OCI-LY7 (cell line): Measurements from ENCODE around the gene MRPL49. TPM values are rescaled to one million over a fixed set of nuclear protein-coding genes. Genes with fewer than 3 reads are reported as not detected.

ENCODE experiments used
- BruUV-seq: library from RNA; stranded (reverse); fragments of 400-500 nt; replicated peaks from 2 replicates; lab custom pipeline; 2021; lab: Mats Ljungman, UMichigan
- CTCF ChIA-PET: fragments of 300-600 bp; sonication (Branson Sonifier 250); formaldehyde crosslinking; loops from one replicate; lab custom pipeline; 2022; ENCODE audit warnings: antibody characterized with exemption; ENCODE audit not compliant: unreplicated experiment; lab: Charles Lee
- POLR2A ChIA-PET: fragments of 300-600 bp; sonication (Branson Sonifier 250); formaldehyde crosslinking; loops from one replicate; lab custom pipeline; 2022; ENCODE audit warnings: antibody characterized with exemption; lab: Charles Lee
- DNase-seq: peaks from one replicate; pipeline ENCODE4 v3.0.0-alpha.2; 2015; ENCODE audit warnings: low spot score
- H2AFZ ChIP-seq: fragments of 200-600 bp; sonication (generic), shearing (Covaris generic); 2 replicates; pipeline ENCODE4 v1.6.1; 2014; ENCODE audit warnings: mild to moderate bottlenecking, antibody characterized with exemption, low read length, moderate library complexity
- H3K27ac ChIP-seq: fragments of 200-600 bp; sonication (generic); 2 replicates; pipeline ENCODE4 v1.5.1; 2014; ENCODE audit warnings: mixed run types, low read depth, mild to moderate bottlenecking, moderate library complexity, low read length, inconsistent platforms; ENCODE audit not compliant: poor library complexity, severe bottlenecking
- H3K36me3 ChIP-seq: fragments of 200-600 bp; sonication (generic); 2 replicates; pipeline ENCODE4 v1.6.1; 2014; ENCODE audit warnings: mild to moderate bottlenecking, antibody characterized with exemption, low read length, moderate library complexity, mixed read lengths; ENCODE audit not compliant: insufficient read depth
- H3K4me1 ChIP-seq: fragments of 200-600 bp; sonication (generic); 2 replicates; pipeline ENCODE4 v1.5.1; 2014; ENCODE audit warnings: mild to moderate bottlenecking, low read length; ENCODE audit not compliant: insufficient read depth, poor library complexity, severe bottlenecking
- H3K4me2 ChIP-seq: fragments of 200-600 bp; sonication (generic); 2 replicates; pipeline ENCODE4 v1.6.1; 2014; ENCODE audit warnings: mild to moderate bottlenecking, low read length
- H3K4me3 ChIP-seq: fragments of 200-600 bp; sonication (generic); 2 replicates; pipeline ENCODE4 v1.5.1; 2014; ENCODE audit warnings: mild to moderate bottlenecking, low read depth, low read length; ENCODE audit not compliant: poor library complexity, severe bottlenecking
- H3K79me2 ChIP-seq: fragments of 200-600 bp; sonication (generic); 2 replicates; pipeline ENCODE4 v1.6.1; 2016; ENCODE audit warnings: low read depth, mild to moderate bottlenecking, low read length, moderate library complexity, mixed read lengths; ENCODE audit not compliant: insufficient read depth
- H3K9me2 ChIP-seq: fragments of 200-600 bp; sonication (generic); 2 replicates; pipeline ENCODE4 v1.6.1; 2016; ENCODE audit warnings: mild to moderate bottlenecking, low read length, mixed read lengths; ENCODE audit not compliant: insufficient read depth
- H3K9me3 ChIP-seq: fragments of 200-600 bp; sonication (generic); 2 replicates; pipeline ENCODE4 v1.6.1; 2014; ENCODE audit warnings: mild to moderate bottlenecking, mixed run types, low read length, mixed read lengths
- H4K20me1 ChIP-seq: fragments of 200-600 bp; sonication (generic); 2 replicates; pipeline ENCODE4 v1.6.1; 2014; ENCODE audit warnings: mild to moderate bottlenecking, antibody characterized with exemption, low read length, moderate library complexity, mixed read lengths; ENCODE audit not compliant: insufficient read depth
- CTCF ChIP-seq: fragments of 200-600 bp; sonication (generic); conservative IDR thresholded peaks from 2 replicates; pipeline ENCODE4 v1.5.1; 2014; ENCODE audit warnings: mild to moderate bottlenecking, antibody characterized with exemption, low read length, moderate library complexity, mixed read lengths
- EZH2phosphoT487 ChIP-seq: fragments of 200-600 bp; sonication (generic); IDR thresholded peaks from 2 replicates; pipeline ENCODE4 v1.6.1; 2018; ENCODE audit warnings: low read depth, borderline replicate concordance, mild to moderate bottlenecking, mixed run types, antibody characterized with exemption, low read length, moderate library complexity, mixed read lengths
- intact Hi-C: fragments of 100-400 bp; cut with micrococcal nuclease; formaldehyde crosslinking; loops from one replicate; pipeline ENCODE4 v1.10.0; 2022; ENCODE audit not compliant: unreplicated experiment
- total RNA-seq, 2 experiments: library from RNA; depleted of rRNA in 1 of 2; stranded (reverse); fragments of >200 nt in 1 of 2; shearing (Covaris generic) in 1 of 2; gene quantifications; 2 replicates each; pipeline ENCODE4 v1.2.3, GENCODE V29; 2014 to 2022

MRPL49 gene
- total RNA-seq, 2 experiments from 2014 or later, result 65.2 to 81.6 TPM

DNA sequence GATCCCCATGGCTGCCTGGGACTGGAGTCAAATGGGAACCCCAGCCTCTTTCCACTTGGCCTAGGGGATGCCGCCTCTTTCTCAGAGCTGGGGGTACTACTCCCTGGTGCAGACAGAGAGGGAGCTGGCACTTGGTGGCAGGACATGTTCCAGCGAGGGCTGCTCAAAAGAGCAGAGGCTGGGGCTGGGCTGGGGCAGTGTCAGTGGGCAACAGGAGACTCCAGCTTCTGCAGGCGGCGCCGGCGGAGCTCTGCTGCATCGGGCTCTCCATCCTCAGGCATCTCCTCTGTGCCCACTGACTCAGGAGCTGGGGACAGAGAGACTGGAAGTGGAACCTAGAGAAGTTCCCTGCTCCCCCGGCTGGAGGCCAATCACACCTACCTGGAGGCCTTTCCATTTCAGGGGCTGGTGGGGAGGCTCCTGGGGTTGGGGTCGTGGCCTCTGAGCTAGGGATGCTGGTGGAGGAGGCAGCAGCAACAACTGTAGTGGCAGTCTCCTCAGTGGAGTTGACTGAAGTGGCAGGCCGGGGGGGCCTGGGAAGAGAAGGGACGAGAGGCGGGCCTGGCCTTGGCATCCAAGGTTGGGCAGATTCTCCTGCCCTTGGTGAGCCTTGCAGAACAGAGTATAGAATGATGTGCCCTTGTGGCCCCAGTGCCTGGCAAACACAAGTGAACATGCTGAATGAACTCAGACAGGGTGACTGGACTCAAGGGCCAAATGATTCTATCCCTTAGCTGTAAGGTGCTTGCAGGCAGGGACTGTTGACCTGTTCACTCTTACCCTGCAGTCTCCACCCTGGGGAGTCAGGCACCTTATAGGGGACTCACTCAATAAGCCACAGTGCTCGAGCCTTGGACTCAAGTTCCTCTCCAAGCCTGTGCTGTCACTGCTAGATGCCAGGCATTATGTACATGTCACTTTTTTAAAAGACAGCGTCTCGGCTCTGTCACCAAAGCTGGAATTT is 6.3 kb downstream of the MRPL49 start:
- intact Hi-C loops, result no loop called here
- Histone ChIP-seq H3K9me3 (no peaks in the 10 kb centered on the region), H3K27ac (peak overlapping the region; percentile 98), H3K79me2 (peaks cover 55% of the 10 kb centered on the region), H4K20me1 (no peaks in the 10 kb centered on the region), H3K36me3 (peaks cover 92% of the 10 kb centered on the region), H3K4me1 (peaks cover 56% of the 10 kb centered on the region), H2AFZ (no peak overlapping the region), H3K9me2 (no peaks in the 10 kb centered on the region), H3K4me3 (no peak overlapping the region), H3K4me2 (peak overlapping the region; percentile 99; the same call in 1 of the 2 replicates)
- DNase-seq, result no peak
- TF ChIP-seq CTCF (no peak), EZH2phosphoT487 (no peak)
- ChIA-PET POLR2A (interaction anchor here (0.6 kb wide), 1 partner anchor 51 kb away, joined by 4 read pairs; no protein-coding TSS in a partner anchor), CTCF (no interaction called here)
- no TSS peak for BruUV-seq

- POLR2A ChIA-PET, result interaction anchor here (0.6 to 1.7 kb wide), 2 partner anchors 13 to 135 kb away, joined by 3 to 4 read pairs; no protein-coding TSS in a partner anchor
- CTCF ChIA-PET, result no interaction called here
- DNase-seq, result peak; percentile 75
- no peak overlapping the region for H2AFZ ChIP-seq
- H3K9me2 ChIP-seq, result no peaks in the 10 kb centered on the region
- peaks cover 43% of the 10 kb centered on the region for H3K4me1 ChIP-seq
- H3K4me3 ChIP-seq, result peak overlapping the region; percentile 98
- no peaks in the 10 kb centered on the region for H4K20me1 ChIP-seq
- TF ChIP-seq EZH2phosphoT487, result no peak
- peak; percentile 72 for TF ChIP-seq CTCF
- H3K36me3 ChIP-seq, result peaks cover 91% of the 10 kb centered on the region
- intact Hi-C loops, result loop anchor here (5.0 kb wide), 2 partner anchors 37 to 278 kb away; no protein-coding TSS in a partner anchor
- H3K4me2 ChIP-seq, result peak overlapping the region; percentile 99
- BruUV-seq, result no TSS peak
- H3K79me2 ChIP-seq, result peaks cover 52% of the 10 kb centered on the region
- no peaks in the 10 kb centered on the region for H3K9me3 ChIP-seq
- peak overlapping the region; percentile 98 for H3K27ac ChIP-seq
Measured at GRCh38 chr11:65129649-65130441, 7.7 kb downstream of the MRPL49 start.
